ENCODE results near the gene GLRX. TPM values are rescaled to one million over a fixed set of nuclear protein-coding genes. Genes with fewer than 3 reads are reported as not detected.
"Not testable (repeated sequence)": the region's sequence is repeated elsewhere in the genome, so short reads cannot be mapped to it uniquely, and the experiment has no call there.

The GLRX gene, protein sequence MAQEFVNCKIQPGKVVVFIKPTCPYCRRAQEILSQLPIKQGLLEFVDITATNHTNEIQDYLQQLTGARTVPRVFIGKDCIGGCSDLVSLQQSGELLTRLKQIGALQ
- total RNA-seq, result 88.4 TPM
- long read RNA-seq, transcript GLRX-201 (3 exons, 1,211 nt), result major isoform, 93 of 107 reads
- long read RNA-seq, partial matches to known transcripts, result 0 of 107 reads
- long read RNA-seq, other reads (novel, unspliced or antisense), result 6 of 107 reads

DNA sequence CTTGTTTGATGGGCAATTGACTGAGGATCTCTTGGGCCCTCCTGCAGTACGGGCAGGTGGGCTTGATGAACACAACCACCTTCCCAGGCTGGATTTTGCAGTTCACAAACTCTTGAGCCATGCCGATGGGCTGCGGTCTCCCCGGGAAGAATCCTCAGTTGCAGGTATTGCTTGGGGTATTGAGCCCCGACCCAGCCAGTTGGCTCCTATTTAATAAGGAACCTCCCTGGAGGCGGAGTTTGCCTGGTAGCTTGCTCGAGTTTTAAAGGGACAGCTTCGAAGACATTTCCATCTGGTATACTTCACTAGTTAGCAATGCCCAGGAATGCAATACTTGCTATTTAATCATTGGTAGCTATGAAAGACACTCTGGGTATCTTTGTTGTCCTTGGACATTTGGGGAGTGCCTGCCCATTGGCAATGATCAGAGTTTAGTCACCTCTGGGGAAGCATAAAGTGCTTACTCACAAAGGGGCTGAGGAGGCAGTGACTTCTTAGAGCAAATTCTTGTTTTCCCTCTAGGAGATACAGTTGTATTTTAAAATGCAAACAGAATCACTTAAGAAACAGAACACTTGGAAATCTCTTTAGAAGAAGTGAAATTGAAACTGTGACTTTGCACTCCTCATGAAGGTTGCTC lies at the start of gene GLRX:
Gene GLRX, minus strand, starts transcription at position 185 of the 640 bp plus-strand sequence. Its CDS starts 64 bp downstream, at position 121.
- DNase-seq (peak; percentile 77), ATAC-seq (peak; percentile 70)
- H3K36me3 ChIP-seq, result no peaks in the 10 kb centered on the region
- H3K27ac ChIP-seq, result peak within 1 kb of the TSS; percentile 91
- TF ChIP-seq, protein P1, sequence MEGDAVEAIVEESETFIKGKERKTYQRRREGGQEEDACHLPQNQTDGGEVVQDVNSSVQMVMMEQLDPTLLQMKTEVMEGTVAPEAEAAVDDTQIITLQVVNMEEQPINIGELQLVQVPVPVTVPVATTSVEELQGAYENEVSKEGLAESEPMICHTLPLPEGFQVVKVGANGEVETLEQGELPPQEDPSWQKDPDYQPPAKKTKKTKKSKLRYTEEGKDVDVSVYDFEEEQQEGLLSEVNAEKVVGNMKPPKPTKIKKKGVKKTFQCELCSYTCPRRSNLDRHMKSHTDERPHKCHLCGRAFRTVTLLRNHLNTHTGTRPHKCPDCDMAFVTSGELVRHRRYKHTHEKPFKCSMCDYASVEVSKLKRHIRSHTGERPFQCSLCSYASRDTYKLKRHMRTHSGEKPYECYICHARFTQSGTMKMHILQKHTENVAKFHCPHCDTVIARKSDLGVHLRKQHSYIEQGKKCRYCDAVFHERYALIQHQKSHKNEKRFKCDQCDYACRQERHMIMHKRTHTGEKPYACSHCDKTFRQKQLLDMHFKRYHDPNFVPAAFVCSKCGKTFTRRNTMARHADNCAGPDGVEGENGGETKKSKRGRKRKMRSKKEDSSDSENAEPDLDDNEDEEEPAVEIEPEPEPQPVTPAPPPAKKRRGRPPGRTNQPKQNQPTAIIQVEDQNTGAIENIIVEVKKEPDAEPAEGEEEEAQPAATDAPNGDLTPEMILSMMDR (IDR thresholded peaks at IDR 0.05), result no peak
- intact Hi-C loops (cut with DNase I), result no loop called here
- H3K4me1 ChIP-seq, result peaks cover 60% of the 10 kb centered on the region
- peak within 1 kb of the TSS; percentile 92 for H3K4me3 ChIP-seq
- H3K9me3 ChIP-seq, result no peaks in the 10 kb centered on the region
- H3K27me3 ChIP-seq, result no peaks in the 10 kb centered on the region

DNA sequence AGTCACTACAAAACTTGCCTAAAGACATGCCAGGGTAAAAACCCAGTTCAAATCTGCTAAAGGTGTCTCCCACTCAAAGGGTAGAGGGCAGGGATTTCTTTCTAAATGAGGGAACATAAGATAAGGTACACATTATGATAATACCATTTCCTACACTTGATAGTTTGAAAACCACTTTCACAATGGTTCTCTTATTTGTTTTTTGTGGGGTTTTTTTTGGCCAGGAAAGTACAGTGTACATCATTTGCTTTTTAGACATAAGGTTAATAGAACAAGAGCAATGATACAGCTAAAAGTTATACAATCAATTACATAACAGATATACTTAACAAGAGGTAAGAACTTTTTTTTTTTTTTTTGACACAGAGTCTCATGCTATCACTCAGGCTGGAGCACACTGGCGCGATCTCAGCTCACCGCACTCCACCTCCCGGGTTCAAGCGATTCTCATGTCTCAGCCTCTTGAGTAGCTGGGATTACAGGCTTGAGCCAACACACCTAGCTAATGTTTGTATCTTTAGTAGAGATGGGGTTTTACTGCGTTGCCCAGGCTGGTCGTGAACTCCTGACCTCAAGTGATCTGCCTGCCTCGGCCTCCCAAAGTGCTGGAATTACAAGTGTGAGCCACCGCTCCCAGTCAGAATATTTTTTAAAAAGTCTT lies 48.8 kb upstream of the GLRX start:
- no peak for ATAC-seq
- Histone ChIP-seq H3K4me3 (no peak overlapping the region), H3K27me3 (no peaks in the 10 kb centered on the region), H3K4me1 (peaks cover 15% of the 10 kb centered on the region), H3K9me3 (no peaks in the 10 kb centered on the region), H3K27ac (no peak overlapping the region), H3K36me3 (no peaks in the 10 kb centered on the region)
- TF ChIP-seq, protein P1 (IDR thresholded peaks at IDR 0.05), result no peak
- DNase-seq, result no peak
- intact Hi-C loops (cut with DNase I), result no loop called here

DNA sequence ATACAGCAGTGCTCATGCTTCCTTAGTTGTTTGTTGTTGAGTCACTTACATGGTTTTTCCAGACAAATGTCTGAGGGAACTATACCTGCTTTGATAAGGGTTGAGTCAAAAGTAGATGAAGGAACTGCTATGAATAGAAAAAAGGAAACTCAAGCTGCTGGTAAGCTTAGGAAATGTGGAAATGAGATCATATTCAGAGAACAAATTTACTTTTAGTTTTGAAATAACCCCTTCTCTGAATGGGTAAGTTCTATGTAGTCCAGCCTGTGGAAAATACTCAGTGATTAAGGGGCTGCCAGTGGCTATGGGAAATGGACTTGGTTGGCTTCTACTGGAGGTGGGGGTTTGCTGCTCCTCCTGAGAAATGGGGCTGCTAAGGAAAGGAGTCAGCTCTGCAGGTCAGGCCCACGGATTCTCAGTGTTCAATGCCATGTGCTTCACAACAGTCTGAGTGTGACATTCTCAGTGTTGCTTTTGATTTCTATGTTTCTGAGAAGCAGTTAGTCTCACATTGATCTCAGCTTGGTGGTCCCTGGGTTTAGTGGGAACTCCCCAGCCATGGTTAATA lies 47.7 kb upstream of the GLRX start:
- DNase-seq, result no peak
- Histone ChIP-seq H3K36me3 (no peaks in the 10 kb centered on the region), H3K27ac (no peak overlapping the region), H3K27me3 (no peaks in the 10 kb centered on the region), H3K9me3 (no peaks in the 10 kb centered on the region), H3K4me1 (peaks cover 19% of the 10 kb centered on the region), H3K4me3 (no peak overlapping the region)
- TF ChIP-seq, protein P1 (IDR thresholded peaks at IDR 0.05), result no peak
- ATAC-seq, result peak; percentile 66
- intact Hi-C loops (cut with DNase I), result no loop called here

DNA sequence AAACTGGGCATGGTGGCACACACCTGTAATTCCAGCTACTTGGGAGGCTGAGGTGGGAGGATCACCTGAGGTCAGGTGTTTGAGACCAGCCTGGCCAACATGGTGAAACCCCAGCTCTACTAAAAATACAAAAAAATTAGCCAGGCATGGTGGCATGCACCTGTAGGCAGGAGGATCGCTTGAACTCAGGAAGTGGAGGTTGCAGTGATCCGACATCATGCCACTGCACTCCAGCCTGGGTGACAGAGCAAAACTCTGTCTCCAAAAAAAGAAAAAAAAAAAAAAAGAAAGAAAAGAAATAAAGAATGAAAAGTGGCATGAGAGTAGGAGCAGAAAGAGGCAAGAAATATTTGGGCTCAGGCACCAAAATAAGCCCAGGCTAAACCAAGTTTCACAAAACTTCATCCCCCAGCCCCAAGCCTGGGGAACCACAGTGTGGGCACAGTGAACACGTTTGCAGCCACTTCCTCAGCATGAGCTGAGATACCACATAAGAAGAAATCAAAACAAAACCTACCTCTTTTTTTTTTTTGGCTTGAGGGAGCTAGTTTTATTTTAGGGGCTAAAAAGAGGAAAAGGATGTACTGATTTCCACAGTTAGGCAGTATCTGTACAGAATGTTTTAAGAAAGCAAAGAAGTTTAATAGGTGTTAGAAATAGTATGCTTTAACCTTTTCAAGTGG lies 46.8 kb upstream of the GLRX start:
- intact Hi-C loops (cut with DNase I); H3K27me3 ChIP-seq; H3K4me3 ChIP-seq; DNase-seq; H3K27ac ChIP-seq; H3K36me3 ChIP-seq; H3K9me3 ChIP-seq: not testable (repeated sequence)
- H3K4me1 ChIP-seq, result peaks cover 27% of the 10 kb centered on the region
- ATAC-seq, result peak; percentile 40

DNA sequence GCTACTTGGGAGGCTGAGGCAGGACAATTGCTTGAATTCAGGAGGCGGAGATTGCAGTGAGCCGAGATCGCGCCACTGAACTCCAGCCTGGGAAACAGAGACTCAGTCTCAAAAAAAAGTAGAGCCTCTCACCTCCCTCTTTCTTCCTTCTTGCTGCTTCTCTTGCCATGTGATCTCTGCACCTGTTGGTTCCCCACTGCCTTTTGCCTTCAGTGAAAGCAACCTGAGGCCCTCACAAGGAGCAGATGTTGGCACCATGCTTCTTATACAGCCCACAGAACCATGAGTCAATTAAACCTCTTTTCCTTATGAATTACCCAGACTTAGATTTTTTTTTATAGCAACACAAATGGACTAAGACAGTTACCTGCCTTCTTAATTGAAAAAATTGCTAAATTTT lies 45.6 kb upstream of the GLRX start:
- TF ChIP-seq, protein P1 (IDR thresholded peaks at IDR 0.05), result no peak
- intact Hi-C loops (cut with DNase I), result no loop called here
- no peaks in the 10 kb centered on the region for H3K9me3 ChIP-seq
- no peak overlapping the region for H3K27ac ChIP-seq
- H3K4me1 ChIP-seq, result peaks cover 34% of the 10 kb centered on the region
- no peaks in the 10 kb centered on the region for H3K27me3 ChIP-seq
- ATAC-seq (no peak), DNase-seq (no peak)
- no peak overlapping the region for H3K4me3 ChIP-seq
- no peaks in the 10 kb centered on the region for H3K36me3 ChIP-seq

Data from upper lobe of right lung (tissue), 1 donor.